K562 (cell line): ENCODE results near the gene C15orf62. TPM values are rescaled to one million over a fixed set of nuclear protein-coding genes. Genes with fewer than 3 reads are reported as not detected.
A peak's percentile ranks its signal among the peaks of the same experiment; 100 is the strongest.

Experiments
- ATF6 ChIP-seq: sonication (generic); formaldehyde crosslinking; IDR thresholded peaks from 2 replicates; pipeline ENCODE4 v1.4.0; 2020; ENCODE audit warnings: mild to moderate bottlenecking, missing genetic modification reagents
- BRF2 ChIP-seq: IDR thresholded peaks from 3 replicates; pipeline ENCODE4 v1.6.1; 2011; ENCODE audit warnings: borderline replicate concordance, mild to moderate bottlenecking; ENCODE audit not compliant: insufficient read length, insufficient read depth
- CTBP1 ChIP-seq: fragments of 450-650 bp; IDR thresholded peaks from 2 replicates; pipeline ENCODE4 v1.6.1; 2016; ENCODE audit warnings: borderline replicate concordance
- FIP1L1 ChIP-seq: fragments of 200-400 bp; formaldehyde crosslinking; IDR thresholded peaks from 2 replicates; pipeline ENCODE4 v1.6.1; 2018; ENCODE audit warnings: mild to moderate bottlenecking, low read depth, low read length; ENCODE audit not compliant: poor library complexity, severe bottlenecking
- HNRNPLL ChIP-seq: fragments of 200-400 bp; formaldehyde crosslinking; IDR thresholded peaks from 2 replicates; pipeline ENCODE4 v1.6.1; 2017; ENCODE audit warnings: low read length, low read depth, mild to moderate bottlenecking; ENCODE audit not compliant: poor library complexity, severe bottlenecking
- JUND ChIP-seq, 2 experiments: IDR thresholded peaks; 2 replicates in 1 of 2; 3 replicates in 1 of 2; pipeline ENCODE4 v1.6.1; 2011; ENCODE audit warnings: borderline replicate concordance in 2 of 2, low read depth in 2 of 2, low read length in 2 of 2, improper control_type of control experiment in 1 of 2, missing biosample characterization in 1 of 2, missing genetic modification characterization in 1 of 2, missing genetic modification reagents in 1 of 2
- KHSRP ChIP-seq: fragments of 450-650 bp; IDR thresholded peaks from 2 replicates; pipeline ENCODE4 v1.6.1; 2017
- MAFG ChIP-seq: fragments of 450-650 bp; conservative IDR thresholded peaks from 2 replicates; pipeline ENCODE4 v1.6.1; 2016; ENCODE audit warnings: missing genetic modification characterization, missing compliant biosample characterization
- MAX ChIP-seq: sonication (generic); formaldehyde crosslinking; IDR thresholded peaks from 2 replicates; pipeline ENCODE4 v1.9.0; 2022; ENCODE audit warnings: mild to moderate bottlenecking, missing genetic modification reagents
- MYC ChIP-seq, 2 experiments: fragments of 250-450 bp in 1 of 2; sonication (Bioruptor Pico) in 1 of 2; IDR thresholded peaks; 2 replicates each; pipeline versions ENCODE4 v1.5.1 to v1.6.1; 2012 to 2021; ENCODE audit warnings: low read depth in 2 of 2, borderline replicate concordance in 1 of 2, improper control_type of control experiment in 1 of 2, low read length in 1 of 2, mild to moderate bottlenecking in 1 of 2, moderate library complexity in 1 of 2
- MYNN ChIP-seq, 2 experiments: sonication (generic); formaldehyde crosslinking in 1 of 2; IDR thresholded peaks; 2 replicates each; pipeline versions ENCODE4 v1.5.0 to v1.6.1; 2016 to 2020; ENCODE audit warnings: antibody characterized with exemption in 1 of 2, missing genetic modification reagents in 1 of 2
- PRDM10 ChIP-seq: fragments of 450-650 bp; IDR thresholded peaks from 2 replicates; pipeline ENCODE4 v1.6.1; 2018; ENCODE audit not compliant: partially characterized antibody
- RB1 ChIP-seq: fragments of 450-650 bp; IDR thresholded peaks from 2 replicates; pipeline ENCODE4 v1.6.1; 2017; ENCODE audit warnings: low read depth, mild to moderate bottlenecking
- RBFOX2 ChIP-seq: fragments of 200-400 bp; formaldehyde crosslinking; IDR thresholded peaks from 2 replicates; pipeline ENCODE4 v1.6.1; 2017; ENCODE audit warnings: low read depth, mild to moderate bottlenecking, low read length, moderate library complexity
- SMC3 ChIP-seq: conservative IDR thresholded peaks from 2 replicates; pipeline ENCODE4 v1.6.1; 2011; ENCODE audit warnings: low read depth, low read length, improper control_type of control experiment; ENCODE audit not compliant: insufficient read depth
- SP1 ChIP-seq: sonication (generic); formaldehyde crosslinking; IDR thresholded peaks from 2 replicates; pipeline ENCODE4 v1.8.1; 2022; ENCODE audit warnings: mild to moderate bottlenecking, missing genetic modification reagents
- TFAP4 ChIP-seq: sonication (generic); formaldehyde crosslinking; IDR thresholded peaks from 2 replicates; pipeline ENCODE4 v1.8.0; 2022; ENCODE audit warnings: missing genetic modification reagents, mild to moderate bottlenecking, moderate library complexity, borderline replicate concordance
- polyA plus RNA-seq, 8 experiments: library from polyadenylated mRNA; depleted of rRNA in 4 of 8; stranded (reverse) in 5 of 8; unstranded in 3 of 8; fragments of >200 nt; fragmentation: Nextera tagmentation in 2 of 8; fragmentation: Illumina TruSeq in 1 of 8; extraction: Ambion mirVana in 2 of 8; extraction: Trizol in 1 of 8; gene quantifications; 2 replicates each; pipeline versions ENCODE4 v1.2.1 to v1.2.3, GENCODE V29; 2011 to 2014; ENCODE audit warnings: inconsistent platforms in 1 of 8, missing spikeins in 1 of 8
- total RNA-seq, 7 experiments: library from RNA; depleted of rRNA in 6 of 7; stranded (reverse); fragments of >200 nt in 6 of 7; fragmentation: Illumina TruSeq in 2 of 7; extraction: Trizol in 2 of 7; gene quantifications; 2 replicates each; pipeline versions ENCODE4 v1.2.1 to v1.2.3, GENCODE V29; 2011 to 2021; ENCODE audit warnings: low replicate concordance in 1 of 7

The C15orf62 gene
- total and polyA plus RNA-seq, 9 of the 15 experiments (the other 6 are each of a cell fraction or from before 2014, with no cell fraction given), result 0.01 to 0.76 (median 0.30) TPM; not detected in 1

- no peak for TF ChIP-seq ATF6
- TF ChIP-seq SMC3, result peak; percentile 81
- no peak for TF ChIP-seq FIP1L1
- TF ChIP-seq MAFG (tag), result no peak
- 0 out of 2 replicates have a peak, but pooled peaks have one; percentile 17 for TF ChIP-seq RBFOX2
- no peak for TF ChIP-seq HNRNPLL
- peak; percentile 31; the same call in 1 of the 2 replicates for TF ChIP-seq JUND (IDR thresholded peaks at IDR 0.05; ENCODE audit: borderline replicate concordance, low read depth, low read length)
- no peak; the same call in 2 of the 3 replicates for TF ChIP-seq JUND (tag; IDR thresholded peaks at IDR 0.05; ENCODE audit: borderline replicate concordance, low read depth, low read length)
- peak; percentile 52; the same call in 1 of the 2 replicates for TF ChIP-seq MAX
- peak; percentile 51; the same call in 1 of the 2 replicates for TF ChIP-seq MYC (IDR thresholded peaks at IDR 0.05; ENCODE audit: low read depth, low read length)
- TF ChIP-seq MYC (CRISPR knock-in tag; IDR thresholded peaks at IDR 0.05; ENCODE audit: borderline replicate concordance, low read depth), result no peak
- no peak for TF ChIP-seq BRF2
- TF ChIP-seq MYNN (IDR thresholded peaks at IDR 0.05), result 0 out of 2 replicates have a peak, but pooled peaks have one; percentile 36
- TF ChIP-seq MYNN (CRISPR knock-in tag; IDR thresholded peaks at IDR 0.05), result no peak
- no peak for TF ChIP-seq KHSRP
- no peak for TF ChIP-seq PRDM10
- TF ChIP-seq RB1, result peak; percentile 64
- peak; percentile 49; the same call in 1 of the 2 replicates for TF ChIP-seq TFAP4
- TF ChIP-seq CTBP1, result peak; percentile 94
- TF ChIP-seq SP1, result peak; percentile 53
Observed at GRCh38 chr15:40782609-40783227, 12.9 kb downstream of the C15orf62 start (continued).
